DND-41 (cell line): ENCODE data around the gene PPP1R18.

Source experiments
- CTCF ChIP-seq: IDR thresholded peaks from 2 replicates; pipeline ENCODE4 v1.5.1; 2012; ENCODE audit warnings: borderline replicate concordance, low read length, moderate library complexity, mild to moderate bottlenecking; ENCODE audit not compliant: poor library complexity, severe bottlenecking; ENCODE audit errors: extremely low read depth
- EZH2 ChIP-seq: IDR thresholded peaks from 3 replicates; pipeline ENCODE4 v1.6.1; 2012; ENCODE audit warnings: borderline replicate concordance, low read depth, mild to moderate bottlenecking, moderate library complexity, low read length, inconsistent platforms; ENCODE audit not compliant: severe bottlenecking

GRCh38 chr6:30711758-30712380 lies 25.4 kb upstream of the PPP1R18 start:
- TF ChIP-seq CTCF (no peak), EZH2 (no peak)
